ENCODE results near the gene NR6A1.

GRCh38 chr9:124780757-124781151 lies 9.6 kb upstream of the NR6A1 start:
- TF ChIP-seq CTCF (IDR thresholded peaks at IDR 0.05) (no peak), ZFX (IDR thresholded peaks at IDR 0.05; ENCODE audit: borderline replicate concordance) (no peak)

Data from 22Rv1 (cell line).